ENCODE data around the gene TMEM214.

GRCh38 chr2:27067385-27067784 is 34.6 kb downstream of the TMEM214 start:
- TF ChIP-seq POLR2AphosphoS5 (IDR thresholded peaks at IDR 0.05): no peak
- TF ChIP-seq CTCF (IDR thresholded peaks at IDR 0.05; ENCODE audit: poor library complexity, severe bottlenecking): no peak
- no peak for TF ChIP-seq EZH2 (IDR thresholded peaks at IDR 0.05; ENCODE audit: borderline replicate concordance, insufficient read depth, low read length, poor library complexity, severe bottlenecking)
- TF ChIP-seq TAF1 (IDR thresholded peaks at IDR 0.05; ENCODE audit: low read depth): no peak
- TF ChIP-seq EP300 (conservative IDR thresholded peaks at IDR 0.05; ENCODE audit: poor library complexity, severe bottlenecking): no peak
- TF ChIP-seq RAD21 (conservative IDR thresholded peaks at IDR 0.05): no peak
- no peak for TF ChIP-seq SMC3 (conservative IDR thresholded peaks at IDR 0.05; ENCODE audit: poor library complexity)
- TF ChIP-seq REST (IDR thresholded peaks at IDR 0.05; ENCODE audit: borderline replicate concordance): no peak
